Lower leg skin (tissue), 3 donors: ENCODE results near the gene SOAT2.

Experiments
- POLR2A ChIP-seq, 2 donors: fragments of 450-650 bp; IDR thresholded peaks; one replicate each; pipeline ENCODE4 v1.6.1; 2016 to 2017; ENCODE audit warnings: antibody characterized with exemption in 2 of 2, mild to moderate bottlenecking in 1 of 2, moderate library complexity in 1 of 2
- TF ChIP-seq, protein P1 (sequence below), 3 donors: fragments of 450-650 bp; IDR thresholded peaks; one replicate each; pipeline ENCODE4 v1.5.1; 2016; ENCODE audit warnings: antibody characterized with exemption in 3 of 3, mild to moderate bottlenecking in 3 of 3, moderate library complexity in 2 of 3

DNA sequence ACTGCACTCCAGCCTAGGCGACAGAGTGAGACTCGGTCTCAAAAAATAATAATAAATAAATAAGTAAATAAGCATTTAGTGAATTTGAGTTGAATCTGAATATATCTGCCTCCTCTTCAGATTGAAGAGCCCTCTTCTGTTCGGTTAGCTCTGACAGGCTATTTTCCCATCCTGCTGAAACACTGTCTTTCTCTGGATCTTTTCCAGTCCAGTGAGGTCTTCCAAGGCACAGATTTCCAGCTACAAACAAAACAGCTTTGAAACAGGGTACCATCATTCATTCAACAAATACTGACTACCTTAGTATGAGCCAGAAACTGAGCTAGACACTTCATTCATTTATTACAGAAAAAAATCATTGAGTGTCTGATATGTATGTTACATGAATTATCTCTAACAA lies 16.9 kb upstream of the SOAT2 start:
- TF ChIP-seq, protein P1, sequence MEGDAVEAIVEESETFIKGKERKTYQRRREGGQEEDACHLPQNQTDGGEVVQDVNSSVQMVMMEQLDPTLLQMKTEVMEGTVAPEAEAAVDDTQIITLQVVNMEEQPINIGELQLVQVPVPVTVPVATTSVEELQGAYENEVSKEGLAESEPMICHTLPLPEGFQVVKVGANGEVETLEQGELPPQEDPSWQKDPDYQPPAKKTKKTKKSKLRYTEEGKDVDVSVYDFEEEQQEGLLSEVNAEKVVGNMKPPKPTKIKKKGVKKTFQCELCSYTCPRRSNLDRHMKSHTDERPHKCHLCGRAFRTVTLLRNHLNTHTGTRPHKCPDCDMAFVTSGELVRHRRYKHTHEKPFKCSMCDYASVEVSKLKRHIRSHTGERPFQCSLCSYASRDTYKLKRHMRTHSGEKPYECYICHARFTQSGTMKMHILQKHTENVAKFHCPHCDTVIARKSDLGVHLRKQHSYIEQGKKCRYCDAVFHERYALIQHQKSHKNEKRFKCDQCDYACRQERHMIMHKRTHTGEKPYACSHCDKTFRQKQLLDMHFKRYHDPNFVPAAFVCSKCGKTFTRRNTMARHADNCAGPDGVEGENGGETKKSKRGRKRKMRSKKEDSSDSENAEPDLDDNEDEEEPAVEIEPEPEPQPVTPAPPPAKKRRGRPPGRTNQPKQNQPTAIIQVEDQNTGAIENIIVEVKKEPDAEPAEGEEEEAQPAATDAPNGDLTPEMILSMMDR (IDR thresholded peaks at IDR 0.05) = no peak
- TF ChIP-seq POLR2A (IDR thresholded peaks at IDR 0.05) = no peak
